Hypothalamus (tissue), 51 donors: ENCODE measurements around the gene BET1L.
"Not testable (repeated sequence)": the region's sequence is repeated elsewhere in the genome, so short reads cannot be mapped to it uniquely, and the experiment has no call there.

ENCODE experiments used
- DNase-seq, 51 donors: peaks; one replicate each; lab custom pipeline; 2025; lab: John Stamatoyannopoulos, UW

The BET1L gene, protein sequence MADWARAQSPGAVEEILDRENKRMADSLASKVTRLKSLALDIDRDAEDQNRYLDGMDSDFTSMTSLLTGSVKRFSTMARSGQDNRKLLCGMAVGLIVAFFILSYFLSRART

DNA sequence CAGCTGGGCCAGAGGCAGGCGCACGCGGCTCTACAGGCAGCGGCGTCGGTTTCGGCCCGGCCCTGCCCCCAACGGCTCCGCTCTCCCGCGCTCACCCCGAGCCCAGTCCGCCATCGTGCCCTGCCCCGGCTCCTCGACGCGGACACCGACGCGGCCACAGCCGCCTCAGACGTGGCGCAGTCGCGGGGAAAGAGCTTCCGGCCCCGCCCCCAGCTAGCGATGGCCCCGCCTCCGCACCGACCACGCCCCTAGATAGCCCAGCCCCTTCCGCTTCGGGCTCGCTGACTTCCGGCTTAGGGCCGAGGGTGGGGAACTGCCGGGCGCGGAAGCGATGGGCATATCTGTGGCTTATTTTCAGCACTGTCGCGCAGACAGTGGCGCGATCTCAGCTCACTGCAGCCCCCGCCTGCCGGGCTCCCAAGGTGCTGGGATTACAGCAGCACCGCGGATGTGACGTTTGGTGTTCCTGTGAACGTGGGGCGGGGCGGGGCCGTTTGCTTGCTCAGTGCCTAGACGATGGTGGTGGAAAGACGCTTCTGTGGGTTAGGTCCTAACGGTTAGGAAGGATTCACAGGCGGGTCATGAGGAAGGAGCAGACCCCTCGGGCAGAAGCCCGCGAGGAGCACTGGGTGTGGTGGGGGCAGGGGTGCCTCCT, at the start of gene BET1L, which contains the start of gene RIC8A:
BET1L (minus strand) TSS at position 192 of the 655 bp plus-strand sequence; CDS start at position 114, 78 bp downstream.
RIC8A (plus strand) TSS at position 501 of the 655 bp plus-strand sequence. CDS start 1,147 bp downstream, outside the sequence.
- DNase-seq, result peak; percentile 72 to 98 (median 94)

DNA sequence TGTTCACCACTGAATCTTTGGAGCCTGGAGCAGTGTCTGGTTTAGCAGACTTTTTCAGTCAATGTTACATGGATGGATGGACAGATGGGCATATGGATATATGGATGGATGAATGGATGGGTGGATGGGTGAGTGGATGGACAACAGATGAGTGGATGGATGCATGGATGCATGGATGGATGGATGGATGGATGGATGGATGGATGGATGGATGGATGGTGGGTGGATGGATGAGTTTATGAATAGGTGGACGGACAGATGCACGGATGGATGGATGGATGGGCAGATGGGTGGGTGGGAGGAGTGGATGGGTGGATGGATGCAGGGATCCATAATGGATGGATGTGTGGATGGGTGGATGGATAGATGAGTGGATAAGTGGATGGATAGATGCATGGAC, 48.6 kb upstream of the BET1L start:
- DNase-seq, result no peak

DNA sequence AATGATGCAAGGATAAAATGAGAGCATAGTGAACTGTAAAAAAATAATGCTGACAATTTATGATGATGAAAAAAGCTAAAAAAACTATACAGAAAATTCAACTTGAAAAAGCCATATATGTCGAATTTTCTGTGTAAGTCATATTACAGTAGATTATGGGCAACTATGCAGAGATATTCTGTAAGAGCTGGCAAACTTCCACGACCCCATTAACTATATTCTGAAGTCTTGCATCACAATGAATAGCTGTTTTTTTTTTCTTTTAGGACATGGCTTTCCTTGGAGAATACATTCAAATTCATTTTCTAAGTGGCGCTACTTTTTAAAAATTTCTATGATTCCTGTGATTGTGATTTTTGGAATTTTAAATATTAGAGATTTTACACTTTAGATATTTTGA, 48.0 kb upstream of the BET1L start:
- no peak for DNase-seq

DNA sequence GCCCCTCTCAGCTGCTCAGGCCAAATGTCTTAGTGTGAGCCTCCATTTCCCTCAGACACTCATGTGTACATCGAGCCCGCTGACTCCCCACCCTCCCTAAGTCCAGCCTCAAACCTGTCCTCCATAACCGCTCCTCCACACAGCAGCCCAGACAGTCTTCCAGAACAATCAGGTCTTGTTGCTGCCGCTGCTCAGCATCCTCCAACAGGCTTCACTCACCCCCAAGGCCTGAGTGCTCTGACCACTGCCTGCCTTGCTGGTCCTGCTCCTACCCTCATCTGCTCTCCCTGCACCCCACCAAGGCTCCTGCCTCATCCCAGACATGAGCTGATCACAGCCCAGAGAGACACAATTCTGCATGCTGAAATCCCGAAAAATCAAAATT, 46.7 kb upstream of the BET1L start:
- DNase-seq, result no peak

DNA sequence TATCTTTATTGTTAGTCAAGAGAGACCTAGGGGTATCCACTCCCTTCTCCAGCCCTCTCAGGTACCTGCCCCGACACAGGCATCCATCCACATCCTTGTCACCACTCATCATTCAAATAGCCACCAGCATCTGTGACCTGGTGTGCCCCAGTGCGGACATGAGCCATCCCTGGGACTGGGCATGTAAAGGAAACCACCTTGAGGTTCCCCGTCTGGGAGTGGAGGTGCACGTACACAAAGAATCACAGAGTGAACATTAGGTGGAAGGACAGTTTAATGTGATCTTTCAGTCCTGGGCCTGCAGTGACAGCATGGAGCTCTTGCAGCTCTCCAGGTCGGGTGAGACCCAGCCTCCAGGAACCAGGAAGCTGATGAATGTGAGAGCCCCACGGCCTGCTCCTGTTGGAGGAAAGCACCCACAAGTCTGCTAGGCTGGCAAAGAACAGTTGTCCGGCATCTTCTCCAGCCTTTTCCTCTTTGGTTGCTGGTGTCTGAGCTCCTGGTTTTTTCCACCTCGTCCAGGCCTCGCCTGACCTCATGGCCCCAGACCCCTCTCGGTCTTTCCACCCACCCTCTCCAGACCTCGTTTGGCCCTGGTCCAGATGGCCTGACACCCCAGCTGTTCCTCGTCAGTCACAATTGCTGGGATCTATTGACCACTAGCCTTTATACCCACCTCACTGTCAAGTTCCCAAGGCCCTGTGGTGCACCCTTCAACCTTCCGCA, 46.1 kb upstream of the BET1L start:
- DNase-seq, result no peak

DNA sequence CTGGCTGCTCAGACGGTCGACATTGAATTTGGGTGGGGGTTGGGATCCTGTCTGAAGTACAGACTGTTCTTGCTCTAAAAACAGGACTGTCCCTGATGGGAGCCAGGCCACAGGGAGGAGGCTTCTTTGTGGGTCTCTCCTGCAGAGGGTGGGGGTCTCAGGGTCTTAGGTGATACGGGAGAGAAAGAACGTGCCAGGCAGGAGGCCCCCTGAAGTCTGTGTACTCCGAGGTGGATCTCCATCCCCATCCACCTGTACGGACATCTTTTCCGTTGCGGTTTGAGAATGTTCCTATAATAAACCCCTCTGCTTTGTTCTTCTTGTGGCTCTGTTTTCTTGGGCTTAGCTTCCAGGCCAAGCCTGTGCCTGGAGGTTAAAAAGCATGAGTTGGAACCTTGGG, 45.5 kb upstream of the BET1L start:
- DNase-seq, result no peak

DNA sequence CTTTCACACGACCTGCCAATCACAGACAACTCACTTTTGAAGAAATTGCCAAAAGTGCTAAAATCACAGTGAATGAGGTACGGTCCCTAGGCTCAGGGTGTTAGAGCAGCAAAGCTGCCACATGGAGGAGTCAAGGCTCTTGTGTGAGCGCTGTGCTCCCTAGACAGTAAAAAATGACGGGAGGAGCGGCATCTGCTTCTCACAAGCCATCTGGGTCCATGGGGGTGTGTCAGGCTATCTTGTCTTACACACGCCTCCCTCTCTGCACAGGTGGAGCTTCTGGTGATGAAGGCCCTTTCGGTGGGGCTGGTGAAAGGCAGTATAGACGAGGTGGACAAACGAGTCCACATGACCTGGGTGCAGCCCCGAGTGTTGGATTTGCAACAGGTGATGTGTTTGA, 44.4 kb upstream of the BET1L start:
- no peak for DNase-seq

DNA sequence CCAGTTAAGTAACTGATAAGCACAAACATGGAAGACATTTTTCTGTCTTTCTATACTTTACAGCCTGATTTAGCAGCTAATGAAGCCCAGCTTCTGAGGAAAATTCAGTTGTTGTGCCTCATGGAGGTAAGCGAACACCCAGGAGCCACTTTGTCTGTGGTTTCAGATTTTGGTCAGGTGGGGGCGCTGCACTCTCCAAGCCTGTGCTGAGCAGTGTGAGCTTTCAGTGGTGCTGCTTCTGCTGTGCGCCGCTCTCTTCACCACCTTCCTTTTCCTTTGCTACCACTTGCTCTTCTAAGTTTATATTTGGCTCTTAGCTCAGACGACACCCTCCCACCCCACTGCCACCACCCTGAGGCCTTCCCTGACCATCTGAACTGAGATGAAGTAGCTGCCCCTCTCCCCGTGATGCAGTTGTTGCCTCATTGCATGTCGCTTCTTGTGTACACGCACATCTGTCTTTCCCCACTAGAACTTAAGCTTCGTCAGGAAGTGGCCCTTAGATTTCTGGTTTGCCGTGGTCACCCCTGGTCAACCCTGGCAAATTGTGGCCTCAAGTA, 43.6 kb upstream of the BET1L start:
- DNase-seq, result peak in 14 of 51 donors; percentile 7 to 48 (median 26)

DNA sequence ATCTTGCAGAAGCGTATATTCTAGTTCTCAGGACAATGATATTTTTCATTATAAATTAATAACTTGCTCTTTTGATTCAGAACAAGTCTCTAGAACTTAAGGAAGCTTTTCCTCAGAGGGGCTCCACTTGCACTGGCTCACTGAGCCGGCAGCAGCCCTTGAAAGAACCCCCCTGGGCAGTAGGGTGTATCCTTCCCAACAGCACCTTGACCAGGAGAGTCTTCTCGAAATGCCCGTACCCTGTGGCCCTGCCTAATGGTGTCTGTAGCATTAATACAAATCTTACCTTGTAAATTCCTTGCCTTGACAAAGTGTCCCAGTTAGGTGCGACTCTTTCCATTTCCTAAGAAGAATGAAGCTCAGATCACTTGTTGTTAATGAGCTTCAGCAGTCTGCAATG, 43.1 kb upstream of the BET1L start:
- DNase-seq, result no peak

DNA sequence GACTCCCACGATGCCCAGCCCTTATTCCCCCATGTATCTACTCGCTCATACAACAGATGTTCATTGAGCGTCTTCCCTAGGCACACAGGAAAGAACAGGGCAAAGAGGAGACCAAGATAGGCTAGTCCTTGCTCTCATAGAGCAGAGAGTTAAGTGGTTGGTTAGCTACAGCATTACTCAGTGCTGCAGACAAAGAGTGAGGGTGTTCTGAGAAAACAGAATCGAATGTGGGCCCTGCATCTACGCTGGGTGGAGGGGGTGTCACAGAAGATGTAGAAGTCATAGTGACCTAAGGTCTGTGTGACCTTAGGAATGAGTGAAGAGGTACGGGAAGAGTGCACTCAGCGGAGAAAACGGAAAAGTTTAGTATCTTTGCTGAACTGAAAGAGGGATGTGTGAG, 41.9 kb upstream of the BET1L start:
- DNase-seq, result no peak

DNA sequence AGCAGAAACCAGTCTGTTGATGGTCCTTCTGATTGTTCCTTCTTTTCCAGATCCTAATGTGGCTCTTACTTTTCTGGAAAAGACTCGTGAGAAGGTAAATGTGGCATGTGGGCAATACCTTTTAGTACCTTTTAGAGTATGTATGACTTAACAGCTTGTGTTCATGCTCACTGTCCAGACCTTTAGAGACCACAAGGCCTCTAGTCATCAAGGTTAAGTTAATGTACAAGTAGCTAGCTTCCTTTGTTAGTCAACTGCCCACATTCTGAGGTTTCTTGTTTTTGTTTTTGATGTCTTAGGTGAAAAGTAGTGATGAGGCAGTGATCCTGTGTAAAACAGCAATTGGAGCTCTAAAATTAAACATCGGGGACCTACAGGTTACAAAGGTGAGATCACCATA, 37.2 kb upstream of the BET1L start:
- DNase-seq, result no peak

DNA sequence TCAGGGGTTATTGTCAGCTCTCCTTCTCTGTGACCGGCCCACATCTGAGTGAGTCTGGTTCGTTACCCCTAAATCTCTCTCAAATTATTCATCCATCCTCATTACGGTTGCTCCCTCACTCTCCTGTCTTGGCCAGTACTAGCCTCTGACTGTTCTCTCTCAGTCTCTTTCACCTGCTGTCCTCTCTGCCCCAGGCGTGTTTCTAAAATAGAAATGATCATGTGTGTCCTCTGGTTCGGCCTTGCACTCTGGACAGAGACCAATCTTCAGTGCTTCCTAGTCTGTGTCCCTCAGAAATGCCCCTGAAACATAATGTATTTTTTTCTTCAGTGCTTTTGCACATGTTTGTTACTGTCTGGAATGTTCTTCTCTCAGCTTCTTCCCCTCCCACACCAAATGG, 34.4 kb upstream of the BET1L start:
- no peak for DNase-seq

DNA sequence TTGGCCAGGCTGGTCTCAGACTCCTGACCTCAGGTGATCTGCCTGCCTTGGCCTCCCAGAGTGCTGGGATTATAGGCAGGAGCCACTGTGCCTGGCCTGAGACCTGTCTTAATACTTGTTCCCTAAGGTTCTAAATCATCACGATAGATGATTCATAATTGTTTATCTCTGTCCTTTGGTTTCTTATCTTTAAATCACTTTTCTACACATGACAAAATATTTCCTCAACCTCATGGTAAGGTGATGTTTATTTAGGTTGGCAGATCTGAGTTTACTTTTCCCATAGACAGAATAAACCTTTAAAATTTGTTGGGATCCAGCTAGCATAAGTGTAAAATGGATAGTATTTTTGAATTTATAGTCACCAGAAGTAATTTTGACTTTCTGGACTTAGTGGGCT, 33.1 kb upstream of the BET1L start:
- DNase-seq, result no peak

DNA sequence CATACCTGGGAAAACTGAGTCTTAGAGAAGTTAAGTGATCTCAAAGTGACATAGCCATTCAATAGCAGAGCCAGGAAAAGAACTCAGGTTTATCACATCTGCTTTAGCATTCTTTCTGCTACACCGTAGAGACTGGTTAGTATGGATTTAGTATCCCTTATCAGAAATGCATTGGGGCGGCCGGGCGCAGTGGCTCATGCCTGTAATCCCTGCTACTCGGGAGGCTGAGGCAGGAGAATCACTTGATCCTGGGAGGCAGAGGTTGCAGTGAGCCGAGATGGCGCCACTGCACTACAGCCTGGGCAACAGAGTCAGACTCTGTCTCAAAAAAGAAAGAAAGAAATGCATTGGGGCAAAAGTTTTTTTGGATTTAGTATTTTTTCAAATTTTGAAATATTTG, 31.1 kb upstream of the BET1L start:
- DNase-seq, result not testable (repeated sequence)

DNA sequence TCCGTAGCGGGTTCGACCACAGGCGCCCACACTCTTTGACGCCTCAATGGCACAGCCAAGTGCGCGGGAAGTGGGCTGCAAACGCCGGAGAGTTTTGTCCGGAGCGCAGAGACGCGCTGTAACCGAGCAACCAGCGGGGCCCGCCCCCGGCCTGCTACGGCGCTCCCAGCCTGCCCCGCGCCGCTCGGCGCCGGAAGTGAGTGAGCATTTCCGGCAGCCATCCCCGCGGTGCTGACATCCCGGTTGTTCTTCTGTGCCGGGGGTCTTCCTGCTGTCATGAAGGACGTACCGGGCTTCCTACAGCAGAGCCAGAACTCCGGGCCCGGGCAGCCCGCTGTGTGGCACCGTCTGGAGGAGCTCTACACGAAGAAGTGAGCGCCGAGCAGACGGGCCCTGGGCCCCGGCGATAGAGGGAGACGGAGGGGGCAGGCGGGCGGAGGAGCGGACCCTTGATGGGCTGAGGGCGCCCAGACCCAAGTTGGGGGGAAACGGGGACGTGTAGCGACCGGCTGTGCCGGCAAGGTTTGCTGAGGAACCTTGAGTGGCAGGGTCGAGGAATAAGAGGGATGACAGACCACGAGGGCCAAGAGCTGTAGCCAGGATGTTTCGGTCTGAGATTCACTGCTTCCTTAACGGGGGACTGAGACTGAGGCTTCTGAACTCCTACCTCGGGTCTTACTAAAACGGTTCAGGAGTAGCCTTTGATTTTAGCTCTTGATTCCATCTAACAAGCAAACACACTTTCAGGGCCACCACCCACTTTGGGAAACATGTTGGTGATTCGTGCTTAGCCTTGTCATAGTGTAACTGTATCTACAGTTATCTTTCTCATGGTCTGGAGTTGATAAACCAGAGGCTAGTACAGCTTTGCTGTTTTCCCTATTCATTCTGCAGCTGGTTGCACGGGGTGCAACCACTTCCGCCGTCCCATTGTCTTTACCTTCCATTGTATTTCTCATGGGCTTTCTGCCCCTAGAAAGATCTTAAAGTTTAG, 29.9 kb upstream of the BET1L start, which contains the start of gene PSMD13:
PSMD13 (plus strand) TSS at position 203 of the 994 bp plus-strand sequence; CDS start at position 277, 74 bp downstream.
- peak in 50 of 51 donors; percentile 38 to 89 (median 75) for DNase-seq

DNA sequence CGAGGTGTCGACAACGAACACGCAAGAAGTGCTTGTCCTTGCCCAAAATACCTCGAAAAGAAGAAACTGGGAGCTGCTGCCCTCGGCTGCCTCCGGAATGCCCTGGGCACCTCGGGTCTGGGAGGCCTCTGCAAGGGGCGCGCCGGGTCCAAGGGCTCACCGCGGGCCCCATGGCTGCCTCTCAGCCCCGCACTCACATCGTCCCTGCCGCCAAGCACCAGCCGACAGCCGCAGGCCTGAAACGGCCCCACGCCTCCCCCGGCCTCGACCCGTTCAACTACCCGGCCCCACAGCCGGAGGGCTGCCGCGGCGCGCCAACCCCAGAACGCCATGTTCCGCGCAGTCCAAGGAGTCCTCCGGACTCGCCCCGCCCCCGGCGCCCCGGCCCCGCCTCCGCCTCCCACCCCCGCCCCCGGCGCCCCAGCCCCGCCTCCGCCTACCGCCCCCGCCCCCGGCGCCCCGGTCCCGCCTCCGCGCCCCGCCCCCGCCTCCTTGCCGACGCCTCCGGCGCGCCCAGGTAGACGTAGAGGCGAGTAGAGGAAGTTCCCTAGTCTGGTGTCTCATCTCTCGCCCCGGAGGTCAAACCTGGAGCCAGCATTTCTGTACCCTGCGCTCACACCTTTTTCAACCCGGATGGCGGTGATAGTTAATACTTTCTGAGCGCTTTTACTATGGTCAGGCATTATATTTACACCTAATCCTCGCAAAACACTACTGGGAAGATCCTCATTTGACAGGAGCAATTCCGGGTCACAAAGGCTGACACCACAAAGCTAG, 29.0 kb upstream of the BET1L start, which contains the start of gene SIRT3:
SIRT3 (minus strand) TSS at position 346 of the 777 bp plus-strand sequence; CDS start at position 332, 14 bp downstream.
- DNase-seq, result peak; percentile 42 to 89 (median 72)

DNA sequence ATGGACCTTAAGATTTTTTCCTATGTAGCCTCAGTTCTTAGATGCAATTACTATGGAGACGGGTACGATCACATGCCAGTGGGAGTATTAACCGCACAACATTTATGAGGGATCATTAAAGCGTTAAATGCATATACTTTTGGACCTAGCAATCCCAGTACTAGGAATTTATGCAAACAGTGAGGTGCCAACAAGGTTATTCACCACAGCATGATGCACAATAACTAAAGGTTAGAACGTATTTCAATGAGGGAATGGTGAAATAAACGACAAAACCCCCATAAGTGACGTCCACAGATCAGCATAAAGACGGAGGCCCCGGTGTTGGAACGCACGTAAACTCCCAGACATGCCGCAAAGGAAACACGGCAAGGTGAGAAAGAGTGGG, 28.4 kb upstream of the BET1L start:
- DNase-seq, result no peak

DNA sequence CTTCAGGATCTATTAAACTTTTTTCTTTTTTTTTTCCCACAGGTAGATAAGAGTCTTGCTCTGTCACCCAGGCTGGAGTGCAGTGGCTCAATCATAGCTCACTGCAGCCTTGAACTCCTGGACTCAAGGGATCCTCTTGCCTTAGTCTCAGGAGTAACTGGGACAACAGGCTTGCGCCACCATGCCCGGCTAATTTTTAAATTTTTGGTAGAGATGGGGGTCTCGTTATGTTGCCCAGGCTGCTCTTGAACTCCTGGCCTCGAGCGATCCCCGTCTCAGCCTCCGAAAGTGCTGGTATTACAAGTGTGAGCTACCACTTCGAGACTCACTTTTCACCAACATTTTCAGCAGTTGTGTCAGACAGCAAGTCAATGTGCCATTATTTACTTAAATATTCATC, 28.0 kb upstream of the BET1L start:
- DNase-seq, result no peak
